Stimulated activated CD8-positive, alpha-beta memory T cell treated with anti-CD3 and anti-CD28 coated beads, Interleukin-2, amount 100 ng/mL, for 1 hour (primary cell): ENCODE results near the gene ARHGAP23.
A peak's percentile ranks its signal among the peaks of the same experiment; 100 is the strongest.

Experiments used
- DNase-seq, 2 donors: peaks; one replicate each; pipeline ENCODE4 v3.0.0-alpha.2; 2020; ENCODE audit warnings: low read depth in 2 of 2

ARHGAP23 gene, protein sequence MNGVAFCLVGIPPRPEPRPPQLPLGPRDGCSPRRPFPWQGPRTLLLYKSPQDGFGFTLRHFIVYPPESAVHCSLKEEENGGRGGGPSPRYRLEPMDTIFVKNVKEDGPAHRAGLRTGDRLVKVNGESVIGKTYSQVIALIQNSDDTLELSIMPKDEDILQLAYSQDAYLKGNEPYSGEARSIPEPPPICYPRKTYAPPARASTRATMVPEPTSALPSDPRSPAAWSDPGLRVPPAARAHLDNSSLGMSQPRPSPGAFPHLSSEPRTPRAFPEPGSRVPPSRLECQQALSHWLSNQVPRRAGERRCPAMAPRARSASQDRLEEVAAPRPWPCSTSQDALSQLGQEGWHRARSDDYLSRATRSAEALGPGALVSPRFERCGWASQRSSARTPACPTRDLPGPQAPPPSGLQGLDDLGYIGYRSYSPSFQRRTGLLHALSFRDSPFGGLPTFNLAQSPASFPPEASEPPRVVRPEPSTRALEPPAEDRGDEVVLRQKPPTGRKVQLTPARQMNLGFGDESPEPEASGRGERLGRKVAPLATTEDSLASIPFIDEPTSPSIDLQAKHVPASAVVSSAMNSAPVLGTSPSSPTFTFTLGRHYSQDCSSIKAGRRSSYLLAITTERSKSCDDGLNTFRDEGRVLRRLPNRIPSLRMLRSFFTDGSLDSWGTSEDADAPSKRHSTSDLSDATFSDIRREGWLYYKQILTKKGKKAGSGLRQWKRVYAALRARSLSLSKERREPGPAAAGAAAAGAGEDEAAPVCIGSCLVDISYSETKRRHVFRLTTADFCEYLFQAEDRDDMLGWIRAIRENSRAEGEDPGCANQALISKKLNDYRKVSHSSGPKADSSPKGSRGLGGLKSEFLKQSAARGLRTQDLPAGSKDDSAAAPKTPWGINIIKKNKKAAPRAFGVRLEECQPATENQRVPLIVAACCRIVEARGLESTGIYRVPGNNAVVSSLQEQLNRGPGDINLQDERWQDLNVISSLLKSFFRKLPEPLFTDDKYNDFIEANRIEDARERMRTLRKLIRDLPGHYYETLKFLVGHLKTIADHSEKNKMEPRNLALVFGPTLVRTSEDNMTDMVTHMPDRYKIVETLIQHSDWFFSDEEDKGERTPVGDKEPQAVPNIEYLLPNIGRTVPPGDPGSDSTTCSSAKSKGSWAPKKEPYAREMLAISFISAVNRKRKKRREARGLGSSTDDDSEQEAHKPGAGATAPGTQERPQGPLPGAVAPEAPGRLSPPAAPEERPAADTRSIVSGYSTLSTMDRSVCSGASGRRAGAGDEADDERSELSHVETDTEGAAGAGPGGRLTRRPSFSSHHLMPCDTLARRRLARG (N-terminal part only)

DNA sequence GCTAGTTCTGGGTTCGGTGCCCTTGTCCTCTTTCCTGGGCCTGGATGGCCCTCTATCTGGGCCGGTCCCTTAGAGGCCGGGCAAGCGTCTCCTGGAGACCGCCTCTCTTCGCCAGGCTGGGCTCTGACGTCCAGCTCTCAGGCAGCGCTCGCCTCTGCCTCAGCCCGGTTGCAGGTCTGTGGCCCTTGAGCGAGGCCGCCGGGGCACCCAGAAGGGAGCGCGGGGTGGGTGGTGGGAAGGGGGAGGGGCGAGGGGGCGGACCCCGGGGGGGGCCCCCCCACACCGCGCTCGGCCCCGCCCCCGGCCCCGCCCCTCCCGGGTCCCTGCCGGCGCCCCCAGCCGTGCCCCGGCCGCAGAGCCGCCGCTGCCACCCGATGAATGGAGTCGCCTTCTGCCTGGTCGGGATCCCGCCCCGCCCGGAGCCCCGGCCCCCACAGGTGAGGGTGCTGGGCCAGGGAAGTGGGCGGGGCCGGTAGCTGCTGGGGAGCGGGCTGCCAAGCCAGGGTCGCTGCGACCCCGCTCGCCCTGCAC, at the start of gene ARHGAP23:
Gene ARHGAP23 (plus strand): TSS at position 353 of the 531 bp plus-strand sequence. CDS start 22 bp downstream, at position 375.
- DNase-seq: peak; percentile 5 to 20

DNA sequence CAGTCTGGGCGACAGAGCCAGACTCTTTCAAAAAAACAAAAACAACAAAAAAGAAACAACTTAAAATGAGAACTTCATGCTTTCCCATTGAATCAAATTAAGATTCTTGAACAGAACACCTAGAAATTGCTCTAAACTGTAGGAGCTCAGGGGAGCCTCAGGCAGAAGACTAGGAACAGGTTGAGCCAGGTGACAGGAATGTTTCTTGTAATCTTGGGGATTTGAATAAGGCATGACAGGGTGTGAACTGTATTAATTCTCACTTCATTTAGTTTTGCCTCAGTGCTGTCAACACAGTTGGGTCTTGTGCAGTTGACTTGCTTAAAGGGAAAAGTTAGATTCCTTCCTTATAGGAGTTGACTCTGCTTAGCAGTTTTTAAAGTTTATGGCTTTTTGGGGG, 48.8 kb upstream of the ARHGAP23 start:
- no peak for DNase-seq

DNA sequence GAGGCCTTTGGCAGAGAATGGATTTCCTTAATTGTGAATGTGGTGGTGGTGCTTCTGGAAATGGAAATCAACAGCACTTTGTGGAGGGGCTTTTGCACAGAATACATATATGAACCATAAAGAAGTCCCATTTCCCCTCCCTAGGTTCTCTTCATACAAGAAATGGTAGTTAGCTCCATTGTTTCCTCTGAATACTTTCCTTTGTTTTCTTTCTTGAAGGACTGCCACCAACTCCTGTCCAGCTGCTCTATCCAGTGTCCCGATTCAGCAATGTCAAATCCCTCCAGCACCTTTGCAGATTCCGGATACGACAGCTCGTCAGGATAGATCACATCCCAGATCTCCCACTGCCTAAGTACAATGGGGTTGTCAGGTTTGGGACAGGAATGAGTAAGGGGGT, 33.2 kb upstream of the ARHGAP23 start:
- DNase-seq: no peak

DNA sequence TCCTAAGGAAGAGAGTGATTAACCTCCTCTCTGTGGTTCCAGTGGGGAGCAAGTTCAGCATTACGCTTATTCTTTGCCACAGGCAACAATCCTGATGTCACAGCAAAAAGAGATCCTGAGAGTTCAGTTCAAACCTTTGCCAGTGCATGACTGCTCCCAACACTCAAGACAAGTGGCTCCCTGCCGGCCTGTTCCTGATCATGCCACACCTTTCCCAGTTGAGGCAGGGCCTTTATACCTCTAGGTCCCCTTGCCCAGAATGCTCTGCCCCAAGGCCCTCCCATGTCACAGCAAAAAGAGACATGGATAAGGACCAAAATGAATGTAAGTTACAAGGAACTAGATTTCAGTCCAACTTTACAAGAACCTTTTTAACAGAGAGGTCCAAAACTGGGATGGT, 31.0 kb upstream of the ARHGAP23 start:
- no peak for DNase-seq

DNA sequence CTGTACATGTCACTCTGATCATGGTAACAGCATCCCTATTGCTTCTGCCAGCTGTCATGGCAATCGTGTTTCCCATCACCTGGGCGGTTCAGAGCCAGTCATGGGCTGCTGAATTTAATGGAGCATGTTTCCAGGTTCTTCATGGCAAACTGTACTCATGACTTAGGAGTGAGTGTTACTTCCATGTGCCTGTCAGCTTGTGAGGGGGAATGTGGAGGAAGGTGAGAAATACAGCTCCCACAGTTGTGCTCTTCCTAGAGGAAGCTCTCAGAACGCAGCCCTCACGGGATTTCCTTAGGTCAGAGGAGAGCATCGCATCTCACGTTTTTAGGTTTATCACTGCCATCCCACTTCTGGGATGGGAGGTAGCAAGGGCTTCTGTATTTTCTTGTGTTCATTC, 28.0 kb upstream of the ARHGAP23 start:
- DNase-seq: no peak

DNA sequence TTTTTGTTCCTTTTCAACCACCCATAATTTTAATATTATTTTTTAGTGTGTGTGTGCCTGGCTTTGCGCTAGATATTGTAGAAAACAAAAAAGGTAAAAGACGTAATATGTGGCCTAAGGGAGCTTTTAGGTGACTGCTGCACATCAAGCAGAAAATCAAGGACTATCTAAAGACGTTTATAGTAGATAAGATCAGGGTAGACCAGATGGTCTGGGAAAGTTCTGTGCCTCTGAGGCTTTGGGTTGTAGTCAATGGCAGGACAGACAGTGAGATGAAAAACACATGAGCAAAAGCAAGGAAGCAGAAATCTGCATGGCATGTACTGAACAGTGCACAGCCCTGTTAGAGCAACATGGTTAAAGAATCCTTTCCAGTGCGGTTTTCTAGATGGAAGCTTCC, 26.8 kb upstream of the ARHGAP23 start:
- DNase-seq: no peak

DNA sequence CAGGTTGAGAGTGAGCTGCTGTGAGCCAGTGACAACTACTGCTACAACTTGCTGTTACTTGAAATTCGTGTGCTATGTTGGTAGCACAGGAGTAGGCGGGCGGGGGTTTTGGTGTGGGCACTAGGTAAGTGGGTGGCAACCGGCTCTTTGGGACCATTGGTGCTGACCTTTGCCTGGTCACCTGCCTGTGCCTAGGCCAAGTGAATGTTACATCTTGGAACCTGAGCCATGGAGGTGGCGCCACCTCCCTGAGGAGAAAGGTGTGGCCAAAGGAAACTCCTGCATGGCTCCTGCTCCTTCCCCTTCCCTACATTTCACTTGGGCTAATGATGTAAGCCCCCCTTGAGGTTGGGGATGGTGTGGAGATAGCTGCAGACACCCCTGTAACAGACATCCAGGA, 25.4 kb upstream of the ARHGAP23 start:
- no peak for DNase-seq

DNA sequence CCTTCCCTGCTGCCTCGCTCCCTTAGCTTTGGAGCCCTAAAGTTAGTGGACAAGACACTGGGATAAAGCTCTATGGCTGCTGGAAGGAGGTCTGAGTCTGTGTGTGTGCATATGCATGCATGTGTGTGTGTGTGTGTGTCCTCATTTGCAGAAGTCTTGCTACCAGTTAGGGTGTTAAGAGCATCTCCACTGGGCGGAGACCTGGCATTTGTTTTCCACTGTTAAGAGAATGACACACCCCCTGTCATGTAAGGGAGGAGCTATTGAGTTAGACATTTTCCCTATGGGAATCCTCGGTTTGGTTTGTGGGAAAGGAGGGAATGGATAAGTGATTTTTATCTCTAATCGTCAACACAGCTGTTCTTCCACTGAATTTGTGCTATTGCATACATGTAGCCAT, 24.8 kb upstream of the ARHGAP23 start:
- DNase-seq: no peak

DNA sequence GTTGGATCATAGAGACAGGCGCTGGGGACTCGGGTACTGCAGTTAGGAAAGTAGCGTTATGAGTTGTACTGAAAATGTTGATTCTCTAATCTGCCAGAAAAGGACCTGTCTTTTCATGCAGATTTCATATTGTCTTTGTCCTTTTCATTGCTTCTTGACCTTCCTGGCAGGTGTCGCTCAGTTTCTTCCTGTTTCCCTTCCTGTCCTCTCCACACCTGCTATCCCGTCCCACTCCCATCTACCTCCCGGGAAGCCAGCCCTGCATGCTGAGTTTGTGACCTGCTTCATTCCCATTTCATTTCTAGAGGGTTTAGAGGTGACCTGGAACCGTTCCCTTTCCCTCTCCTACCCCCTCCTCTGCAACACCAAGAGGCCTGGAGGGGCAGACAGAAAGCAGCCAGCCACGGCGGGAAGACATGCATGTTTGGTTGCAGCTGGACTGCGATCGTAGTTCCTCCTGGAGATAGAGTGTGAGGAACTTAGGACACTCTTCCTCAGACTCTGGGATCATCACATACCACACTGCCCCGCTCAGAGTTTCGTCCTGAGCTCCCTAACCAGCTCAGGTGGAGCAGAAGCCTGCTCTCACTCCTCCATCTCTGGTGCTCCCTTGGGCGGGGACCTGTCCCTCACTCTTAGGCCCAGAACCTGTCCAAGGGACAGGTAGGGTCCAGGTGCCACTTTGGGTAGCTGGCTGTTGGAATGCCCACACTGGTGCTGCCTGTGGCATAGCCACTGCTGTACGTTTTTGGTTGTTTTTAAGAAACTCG, 23.9 kb upstream of the ARHGAP23 start:
- DNase-seq: no peak

DNA sequence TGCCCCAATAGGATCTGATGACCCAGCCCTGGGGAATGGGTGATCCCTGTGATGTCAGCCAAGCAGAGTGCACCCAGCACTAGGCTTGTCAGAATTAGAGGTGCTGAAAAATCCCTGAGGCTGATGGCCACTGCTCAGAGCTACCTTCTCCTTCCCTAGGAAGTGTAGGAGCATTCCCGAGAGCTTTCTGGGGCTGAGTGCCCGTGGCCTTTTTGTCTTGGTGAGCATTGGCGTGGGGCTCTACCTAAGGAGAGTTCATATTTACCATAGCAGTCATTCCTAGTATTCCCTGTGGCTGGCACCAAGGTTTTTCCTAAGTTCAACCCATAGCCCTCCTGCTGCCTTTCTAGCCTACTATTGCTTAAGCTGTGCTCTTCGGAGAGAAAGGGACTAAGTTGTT, 22.6 kb upstream of the ARHGAP23 start:
- no peak for DNase-seq

DNA sequence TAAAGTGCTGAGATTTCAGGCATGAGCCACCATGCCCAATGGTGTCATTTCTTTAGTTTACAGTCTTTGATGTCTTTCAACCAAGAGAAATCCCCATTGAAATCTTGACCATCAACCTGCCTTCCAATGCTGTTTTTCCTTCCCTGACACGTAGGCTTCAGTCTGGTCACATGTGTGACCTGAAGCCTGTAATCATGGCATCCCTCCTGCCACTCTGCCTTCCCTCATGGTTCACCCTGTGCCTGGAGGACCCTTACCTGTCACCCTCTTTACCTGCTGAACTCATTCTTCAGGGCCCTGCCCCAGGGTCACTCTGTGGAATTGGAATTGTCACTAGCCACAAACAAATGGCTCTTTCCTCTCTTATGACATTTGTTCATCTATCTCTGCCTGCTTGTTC, 18.1 kb upstream of the ARHGAP23 start:
- DNase-seq: no peak

DNA sequence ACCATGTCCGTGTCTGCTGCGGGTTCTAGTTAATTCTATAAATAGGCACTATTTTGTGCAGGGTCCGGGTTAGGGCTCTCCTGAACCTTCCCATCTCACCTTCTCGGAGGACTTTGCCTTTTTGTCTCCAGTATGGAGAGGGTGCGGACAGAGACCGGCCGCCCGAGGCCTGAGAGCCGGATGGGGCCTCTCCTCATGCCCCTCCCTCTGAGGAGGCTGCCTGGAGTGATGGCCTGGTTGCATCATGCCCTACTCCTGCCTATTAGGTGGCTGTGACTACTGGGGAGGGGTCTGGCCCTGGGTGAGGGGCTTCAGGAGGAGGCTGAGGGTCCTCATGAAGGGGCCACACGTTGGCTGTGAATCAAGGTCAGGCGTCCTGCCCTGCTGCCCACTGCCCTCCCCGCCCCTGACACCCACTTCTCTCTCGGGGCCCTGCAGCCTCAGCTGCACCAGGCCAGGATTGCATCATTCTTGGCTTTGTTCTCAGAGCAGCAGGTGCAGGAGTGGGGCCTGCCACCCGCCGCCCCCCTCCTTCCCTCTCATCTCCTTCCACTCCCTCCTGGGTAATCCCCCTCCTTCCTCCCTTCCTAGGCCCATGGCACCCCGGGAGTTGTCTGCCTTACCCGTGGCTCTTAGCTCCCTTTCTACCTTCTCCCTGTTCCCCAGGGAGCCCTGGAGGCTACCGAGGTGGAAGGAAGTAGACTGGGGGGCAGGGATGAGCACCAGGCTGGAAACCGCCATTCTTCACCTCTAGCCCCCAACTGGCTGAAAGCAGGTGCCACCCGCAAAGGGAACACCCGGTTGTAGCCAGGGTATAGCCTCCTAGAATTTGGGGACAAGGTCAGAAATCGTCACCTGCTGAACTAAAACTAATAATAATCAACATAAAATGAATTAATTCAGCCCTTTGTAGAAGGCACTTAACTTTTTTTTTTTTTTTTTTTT, 12.7 kb upstream of the ARHGAP23 start:
- no peak for DNase-seq

DNA sequence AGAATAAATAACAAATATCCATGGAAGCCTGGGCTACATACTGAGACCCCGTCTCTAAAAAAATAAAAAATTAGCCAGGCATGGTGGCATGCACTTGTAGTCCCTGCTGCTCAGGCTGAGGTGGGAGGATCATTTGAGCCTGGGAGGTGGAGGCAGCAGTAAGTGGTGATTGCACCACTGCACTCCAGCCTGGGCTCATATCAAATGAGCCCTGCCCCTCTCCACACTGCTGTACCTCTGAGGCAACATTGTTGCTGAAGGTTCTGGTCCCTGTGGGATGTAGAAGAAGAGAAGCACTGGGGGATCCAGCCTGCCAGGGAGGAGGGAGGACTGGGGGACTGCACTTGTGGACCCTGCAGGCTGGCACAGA, 11.4 kb upstream of the ARHGAP23 start:
- no peak for DNase-seq

DNA sequence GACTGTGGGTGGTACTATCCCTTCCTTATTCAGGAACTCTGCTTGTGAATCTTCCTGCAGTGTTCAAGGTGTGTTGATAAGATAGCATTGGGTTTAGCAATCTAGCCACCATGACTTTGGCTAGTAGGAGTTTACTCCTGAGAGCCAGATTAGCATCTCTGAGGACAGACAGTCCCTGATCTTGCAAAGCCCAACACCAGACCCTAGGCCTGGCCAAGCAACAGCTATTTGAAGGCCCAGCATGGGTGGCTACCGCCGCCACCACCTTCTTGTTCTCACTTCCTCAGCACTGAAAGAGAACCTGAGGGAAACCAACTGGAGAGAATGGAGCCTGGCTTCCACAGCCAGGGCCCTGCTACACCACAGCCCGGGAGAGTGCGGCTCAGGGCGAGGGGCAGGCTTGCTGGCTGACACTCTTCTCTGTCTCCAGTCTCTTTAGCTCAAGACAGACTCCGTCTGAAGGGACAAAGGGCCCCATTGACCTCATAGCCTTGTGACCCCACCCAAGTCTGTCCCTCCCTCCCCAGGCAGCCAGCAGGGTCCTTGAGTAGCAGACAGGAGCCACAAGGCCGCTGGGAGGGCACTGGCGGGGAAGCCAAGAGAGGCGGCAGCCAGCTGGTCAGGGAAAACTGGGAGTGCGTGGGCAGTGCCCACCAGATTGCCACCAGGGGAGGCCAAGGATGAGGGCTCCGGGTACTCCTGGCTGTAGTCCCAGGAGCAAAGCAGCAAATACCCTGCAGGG, 10.9 kb upstream of the ARHGAP23 start:
- no peak for DNase-seq

DNA sequence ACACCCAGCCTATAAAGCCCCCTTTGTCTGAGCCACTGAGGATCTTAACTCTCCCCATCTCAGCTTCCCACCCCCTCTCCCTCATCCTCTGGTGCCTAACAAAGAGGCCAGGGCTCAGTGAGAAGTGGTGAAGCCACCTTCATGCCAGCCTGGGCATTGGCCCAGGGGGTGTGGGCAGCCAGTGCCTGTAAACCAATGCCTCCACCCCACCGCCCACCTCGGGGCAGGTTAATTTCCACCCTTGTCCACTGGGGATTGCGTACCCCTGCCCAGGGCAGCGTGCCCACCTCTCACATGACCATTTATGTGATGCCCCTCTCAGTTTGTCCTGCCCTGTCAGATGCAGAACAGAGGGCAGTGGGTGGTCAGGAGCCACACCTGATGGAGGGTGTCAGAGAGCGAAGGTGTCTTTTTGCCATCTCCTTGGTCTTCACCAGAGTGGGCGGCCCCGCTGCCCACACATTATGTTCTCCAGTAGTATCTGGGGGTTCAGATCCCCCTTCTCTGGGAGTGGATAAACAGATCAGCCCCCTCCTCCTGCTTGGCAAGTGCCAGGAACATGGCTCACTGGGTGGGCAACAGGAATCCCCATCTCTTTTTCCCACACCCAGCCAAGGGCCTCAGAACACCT, 10.1 kb upstream of the ARHGAP23 start:
- DNase-seq: no peak

DNA sequence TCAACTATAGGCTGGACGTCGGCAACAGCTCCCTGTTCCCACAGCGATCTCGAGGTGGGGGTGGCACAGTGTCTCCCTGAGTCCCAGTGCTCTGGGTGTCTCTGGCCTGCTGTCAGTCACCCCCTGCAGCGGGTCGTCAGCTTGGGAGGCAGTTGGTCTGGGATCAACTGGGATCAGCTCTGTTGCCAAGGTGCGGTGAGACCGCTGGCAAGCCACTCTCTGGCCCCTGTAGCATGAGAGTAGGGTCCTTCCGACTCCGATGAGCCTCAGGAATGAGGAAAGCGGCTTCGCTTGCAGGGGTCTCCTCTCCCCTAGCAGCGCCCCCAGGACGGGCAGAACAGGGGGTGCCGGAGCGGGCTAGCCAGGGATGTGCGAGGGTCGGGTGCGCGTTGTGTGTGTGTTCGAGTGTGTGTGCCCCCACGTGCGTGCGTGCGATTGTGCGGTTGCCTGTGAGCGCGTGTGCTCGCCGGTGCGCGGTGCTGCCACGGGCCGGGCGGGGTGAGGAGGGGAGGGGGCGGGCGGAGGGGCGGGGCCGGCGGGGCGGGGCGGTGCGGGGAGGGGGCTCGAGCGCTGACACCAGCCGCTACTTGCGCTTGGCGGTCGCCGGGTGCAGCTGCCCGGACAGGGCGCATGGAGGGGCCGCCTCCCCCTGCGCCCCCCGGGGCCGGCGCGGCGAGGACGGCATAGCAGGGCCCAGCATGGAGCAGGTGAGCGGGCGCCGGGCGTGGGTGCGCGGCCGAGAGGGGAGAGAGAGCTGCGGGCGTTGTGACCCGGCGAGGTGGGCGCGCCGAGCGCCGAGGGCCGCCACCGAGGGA, 9.4 kb upstream of the ARHGAP23 start:
- no peak for DNase-seq

DNA sequence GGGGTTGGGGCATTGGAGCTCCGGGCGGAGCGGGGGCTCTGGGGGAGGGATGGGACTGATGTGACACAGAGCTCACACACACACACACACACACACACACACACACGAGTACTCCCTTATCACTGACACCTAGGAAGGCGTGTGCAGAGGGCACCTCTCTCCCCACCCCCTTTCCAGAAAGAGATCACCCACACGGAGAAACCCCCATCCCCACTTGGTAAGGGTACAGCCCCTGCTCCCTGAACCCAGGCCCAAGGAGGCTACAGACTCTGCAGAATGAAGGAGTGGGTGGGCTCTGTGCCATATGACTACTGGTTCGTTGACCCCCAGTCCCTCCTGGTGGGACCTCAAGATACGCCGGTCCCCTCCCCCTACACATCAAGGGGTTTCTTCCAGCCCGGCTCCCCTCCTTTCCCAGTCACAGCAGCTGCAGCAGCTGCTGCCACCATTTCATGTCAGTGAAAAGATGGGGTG, 8.7 kb upstream of the ARHGAP23 start:
- no peak for DNase-seq

DNA sequence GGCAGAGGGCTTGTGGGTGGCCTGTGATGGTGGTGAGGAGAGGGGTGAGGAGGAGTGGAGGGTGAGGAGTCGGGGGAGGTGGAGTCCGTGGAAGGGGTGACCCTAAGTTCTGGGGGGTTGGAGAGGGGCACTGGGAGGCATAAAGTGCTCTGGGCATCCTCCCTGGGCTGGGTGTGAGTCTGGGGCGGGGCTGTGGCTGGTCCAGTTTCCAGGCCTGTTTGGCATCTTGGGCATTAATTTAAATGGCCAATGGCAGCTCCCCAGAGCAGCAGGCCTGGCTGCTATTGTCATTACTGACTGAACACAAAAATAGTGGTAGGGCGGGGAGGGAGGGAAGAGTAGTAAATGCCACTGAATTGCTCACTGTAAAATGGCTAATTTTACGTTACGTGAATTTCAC, 7.7 kb upstream of the ARHGAP23 start:
- DNase-seq: no peak
